Spleen (tissue), 7 donors: ENCODE data around the gene HEG1.

Experiments
- CTCF ChIP-seq, 11 experiments: fragments of 200-600 bp in 7 of 11; fragments of 450-650 bp in 4 of 11; sonication (generic) in 4 of 11; IDR thresholded peaks in 8 of 11; conservative IDR thresholded peaks in 3 of 11; 1 replicate in 7 of 11; 2 replicates in 4 of 11; pipeline versions ENCODE4 v1.4.0 to v1.8.0; 2016 to 2021; ENCODE audit warnings: antibody characterized with exemption in 11 of 11, inconsistent platforms in 4 of 11, mild to moderate bottlenecking in 1 of 11
- POLR2A ChIP-seq, 3 donors: fragments of 450-650 bp; IDR thresholded peaks; one replicate each; pipeline ENCODE4 v1.5.1; 2017; ENCODE audit warnings: antibody characterized with exemption in 3 of 3, mild to moderate bottlenecking in 1 of 3
- POLR2AphosphoS5 ChIP-seq, 3 donors: sonication (generic); formaldehyde crosslinking; IDR thresholded peaks; one replicate each; pipeline ENCODE4 v1.5.1; 2017; ENCODE audit warnings: antibody characterized with exemption in 3 of 3
- donor health status: DM: no; HTN: no; CAD: no; lungs with moderate emphysema.
- donor health status: DM: no; HTN: no; CAD: no.
- donor health status: DM: no; HTN: no; CAD: no.

- TF ChIP-seq POLR2AphosphoS5 (IDR thresholded peaks at IDR 0.05): no peak
- no peak for TF ChIP-seq CTCF (IDR thresholded peaks at IDR 0.05 in 8 of 11, conservative IDR thresholded peaks at IDR 0.05 in 3 of 11)
- no peak for TF ChIP-seq POLR2A (IDR thresholded peaks at IDR 0.05)
Measured at GRCh38 chr3:124937049-124937448, 118.7 kb downstream of the HEG1 start.
